Right lobe of liver (tissue), 6 donors: ENCODE measurements around the gene SLC6A11. TPM values are rescaled to one million over a fixed set of nuclear protein-coding genes. Genes with fewer than 3 reads are reported as not detected.

Experiments used
- ATAC-seq, 4 donors: fragments of 200-7000 bp; cut with Tn5 transposase; one replicate each; pipeline ENCODE4 v1.9.1; 2020; ENCODE audit warnings: mild to moderate bottlenecking in 4 of 4, moderate library complexity in 4 of 4
- DNase-seq, 3 donors: peaks; one replicate each; pipeline ENCODE4 v3.0.0-alpha.2; 2020
- H3K27ac ChIP-seq, 3 donors: fragments of 200-600 bp; one replicate each; pipeline ENCODE4 v1.8.0; 2022
- H3K27me3 ChIP-seq, 2 donors: fragments of 200-600 bp; one replicate each; pipeline ENCODE4 v1.8.0; 2022
- H3K36me3 ChIP-seq, 4 donors: fragments of 200-600 bp; sonication (generic) in 1 of 4; one replicate each; pipeline versions ENCODE4 v1.5.1 to v1.8.0; 2017 to 2022; ENCODE audit warnings: control low read depth in 1 of 4
- H3K4me1 ChIP-seq, 4 donors: fragments of 200-600 bp; sonication (generic) in 1 of 4; one replicate each; pipeline versions ENCODE4 v1.5.1 to v1.8.0; 2017 to 2022; ENCODE audit warnings: control low read depth in 1 of 4
- H3K4me3 ChIP-seq, 3 donors: fragments of 200-600 bp; one replicate each; pipeline ENCODE4 v1.8.0; 2022
- H3K9me3 ChIP-seq, 4 donors: fragments of 200-600 bp; sonication (generic) in 1 of 4; one replicate each; pipeline versions ENCODE4 v1.5.1 to v1.8.0; 2017 to 2022; ENCODE audit warnings: control low read depth in 1 of 4
- CTCF ChIP-seq, 4 donors: fragments of 200-600 bp in 3 of 4; fragments of 450-650 bp in 1 of 4; IDR thresholded peaks; one replicate each; pipeline versions ENCODE4 v1.5.1 to v1.8.0; 2016 to 2022; ENCODE audit warnings: antibody characterized with exemption in 4 of 4, mild to moderate bottlenecking in 2 of 4
- POLR2A ChIP-seq: fragments of 450-650 bp; IDR thresholded peaks from one replicate; pipeline ENCODE4 v1.6.1; 2017; ENCODE audit warnings: antibody characterized with exemption, mild to moderate bottlenecking
- WGBS: methylation state at CpG from one replicate; pipeline ENCODE4 v1.1.6; 2018; ENCODE audit warnings: low coverage, low lambda C conversion rate; ENCODE audit not compliant: insufficient coverage; ENCODE audit errors: missing lambda C conversion rate; 5-methylcytosine and 5-hydroxymethylcytosine counted together
- intact Hi-C, 2 donors: fragments of 100-400 bp; cut with DNase I; formaldehyde crosslinking; loops; one replicate each; pipeline versions ENCODE4 v1.11.2 to v1.14.1; 2022
- total RNA-seq, 6 experiments: library from RNA; depleted of rRNA in 2 of 6; stranded (reverse); fragments of >200 nt in 2 of 6; fragmentation: NEBNext Ultra II Directional in 3 of 6; extraction: Animal tissue kit (Norgen Biotek cat#: 25700) in 3 of 6; gene quantifications; one replicate each; pipeline versions ENCODE4 v1.1.0 to v1.2.4, GENCODE V29; 2016 to 2023
- donor health status: DM: no; HTN: yes; CAD: no.
- donor health status: DM: no; HTN: no; CAD: no.
- donor health status: DM: no; HTN: no; CAD: no.
- donor health status: DM: no; HTN: yes; CAD: no.
- donor health status: DM: no; HTN: yes; CAD: no.

SLC6A11 gene
- total RNA-seq, 6 experiments from 2014 or later: 0.06 to 0.42 (median 0.12) TPM; not detected in 1

GRCh38 chr3:10945683-10946287 lies 129.8 kb downstream of the SLC6A11 start:
- Histone ChIP-seq H3K27ac (no peak overlapping the region), H3K4me3 (no peak overlapping the region), H3K9me3 (no peaks in the 10 kb centered on the region), H3K4me1 (no peaks in the 10 kb centered on the region), H3K36me3 (no peaks in the 10 kb centered on the region), H3K27me3 (no peaks in the 10 kb centered on the region)
- peak; percentile 74 to 87 (median 82) for ATAC-seq
- TF ChIP-seq CTCF (IDR thresholded peaks at IDR 0.05) (peak; percentile 68 to 84 (median 76)), POLR2A (no peak)
- intact Hi-C loops: loop anchor here (1.0 to 10.0 kb wide), 3 partner anchors 114 to 191 kb away; no protein-coding TSS in a partner anchor
- DNase-seq: peak; percentile 58 to 65 (median 62)
- 20% methylated on average over 6 of the region's 8 CpGs for whole genome bisulfite sequencing

GRCh38 chr3:10946526-10946925 lies 130.5 kb downstream of the SLC6A11 start:
- Histone ChIP-seq H3K4me1 (no peaks in the 10 kb centered on the region), H3K27ac (no peak overlapping the region), H3K36me3 (no peaks in the 10 kb centered on the region), H3K4me3 (no peak overlapping the region), H3K9me3 (no peaks in the 10 kb centered on the region), H3K27me3 (no peaks in the 10 kb centered on the region)
- TF ChIP-seq CTCF (IDR thresholded peaks at IDR 0.05): no peak
- TF ChIP-seq POLR2A: no peak
- intact Hi-C loops: loop anchor here (5.0 to 10.0 kb wide), 2 partner anchors 116 to 192 kb away; no protein-coding TSS in a partner anchor
- DNase-seq (peak in 2 of 3 donors; percentile 8 to 25), ATAC-seq (no peak)
- WGBS: 60% methylated on average over 8 of the region's 8 CpGs

GRCh38 chr3:10948326-10948725 lies 132.3 kb downstream of the SLC6A11 start:
- no peak for TF ChIP-seq CTCF (IDR thresholded peaks at IDR 0.05)
- no peak for TF ChIP-seq POLR2A
- WGBS: 79% methylated on average over 3 of the region's 6 CpGs
- H3K27me3 ChIP-seq: no peaks in the 10 kb centered on the region
- ATAC-seq (no peak), DNase-seq (no peak)
- H3K9me3 ChIP-seq: no peaks in the 10 kb centered on the region
- intact Hi-C loops: loop anchor here (5.0 to 10.0 kb wide), 2 partner anchors 114 to 194 kb away; no protein-coding TSS in a partner anchor
- H3K27ac ChIP-seq: no peak overlapping the region
- H3K4me3 ChIP-seq: no peak overlapping the region
- H3K36me3 ChIP-seq: no peaks in the 10 kb centered on the region
- H3K4me1 ChIP-seq: no peaks in the 10 kb centered on the region

- TF ChIP-seq POLR2A (no peak), CTCF (IDR thresholded peaks at IDR 0.05) (no peak)
- intact Hi-C loops: loop anchor here (5.0 to 10.0 kb wide), 2 partner anchors 113 to 194 kb away; no protein-coding TSS in a partner anchor
Observed at GRCh38 chr3:10949197-10949596, 133.2 kb downstream of the SLC6A11 start.

More at GRCh38 chr3:10949197-10949596, 133.2 kb downstream of the SLC6A11 start:
- no peak for ATAC-seq
- DNase-seq: no peak
- H3K36me3 ChIP-seq: no peaks in the 10 kb centered on the region
- no peak overlapping the region for H3K4me3 ChIP-seq
- H3K27me3 ChIP-seq: no peaks in the 10 kb centered on the region
- no peaks in the 10 kb centered on the region for H3K9me3 ChIP-seq
- H3K4me1 ChIP-seq: no peaks in the 10 kb centered on the region
- no peak overlapping the region for H3K27ac ChIP-seq
- 67% methylated on average over 2 of the region's 19 CpGs for WGBS
